ENCODE measurements around the gene UPK2. TPM values are rescaled to one million over a fixed set of nuclear protein-coding genes. Genes with fewer than 3 reads are reported as not detected.
"Not testable (repeated sequence)": the region's sequence is repeated elsewhere in the genome, so short reads cannot be mapped to it uniquely, and the experiment has no call there.

The UPK2 gene
- total RNA-seq, 1 experiment from 2014 or later = not detected

DNA sequence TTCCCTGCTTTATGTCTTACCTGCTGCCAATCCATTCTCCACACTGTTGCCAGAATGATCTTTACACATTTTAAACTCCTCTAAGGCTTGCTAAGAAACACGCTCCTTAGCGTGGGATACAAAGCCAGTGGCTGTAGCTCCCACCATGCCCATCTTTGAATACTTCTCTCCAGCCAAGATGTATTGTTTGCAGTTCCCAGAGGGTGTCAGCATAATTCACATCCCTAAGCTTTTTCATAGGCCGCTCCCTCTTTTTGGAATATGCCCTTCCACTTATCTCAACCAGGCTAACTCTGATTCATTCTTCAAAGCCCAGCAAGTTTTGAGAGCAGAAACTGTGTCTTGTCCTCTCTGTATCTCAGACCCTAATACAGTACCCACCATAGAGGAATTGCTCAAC, 8.1 kb upstream of the UPK2 start:
- no peaks in the 10 kb centered on the region for H3K9me3 ChIP-seq (ENCODE audit: low read length)
- H3K4me1 ChIP-seq (ENCODE audit: low read length) = no peaks in the 10 kb centered on the region
- H3K27me3 ChIP-seq (ENCODE audit: low read length) = no peaks in the 10 kb centered on the region
- H3K9ac ChIP-seq (ENCODE audit: low read length) = no peak overlapping the region
- H2AFZ ChIP-seq (ENCODE audit: low read length) = no peak overlapping the region
- H4K20me1 ChIP-seq (ENCODE audit: insufficient read depth, low read depth, low read length) = no peaks in the 10 kb centered on the region
- H3K9me2 ChIP-seq (replicated peaks; ENCODE audit: insufficient read depth, low read length) = no peaks in the 10 kb centered on the region
- H3K79me2 ChIP-seq (ENCODE audit: low read length) = no peaks in the 10 kb centered on the region
- no peak overlapping the region for H3K4me3 ChIP-seq (ENCODE audit: low read length)
- H3K27ac ChIP-seq (ENCODE audit: low read length) = no peak overlapping the region
- no peak overlapping the region for H3K4me2 ChIP-seq (ENCODE audit: low read depth, low read length, poor library complexity, severe bottlenecking)
- H3K36me3 ChIP-seq (ENCODE audit: insufficient read depth, low read length) = no peaks in the 10 kb centered on the region
- DNase-seq = no peak

DNA sequence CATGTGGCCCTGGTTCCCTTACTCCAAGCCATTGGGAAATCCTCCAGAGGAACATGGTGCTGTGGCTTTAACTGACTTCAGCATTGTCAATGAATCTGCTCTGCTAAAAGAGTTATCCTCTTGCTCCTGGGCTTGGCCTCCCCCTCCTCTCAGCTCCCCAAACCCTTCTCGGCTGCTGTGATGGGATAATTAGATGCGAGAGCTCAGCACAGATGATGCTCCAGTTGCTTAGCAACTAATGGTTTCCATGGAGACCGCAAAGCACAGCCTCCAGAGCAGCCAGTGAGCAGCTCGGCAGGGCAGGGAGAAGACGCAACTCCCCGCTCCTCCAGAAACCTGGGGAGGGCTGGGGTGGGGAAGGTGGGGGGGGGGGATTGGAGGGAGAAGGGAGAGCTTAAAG, 2.8 kb upstream of the UPK2 start:
- Histone ChIP-seq H3K27me3 (ENCODE audit: low read length) (no peaks in the 10 kb centered on the region), H3K9ac (ENCODE audit: low read length) (no peak overlapping the region), H3K9me2 (replicated peaks; ENCODE audit: insufficient read depth, low read length) (no peaks in the 10 kb centered on the region), H3K79me2 (ENCODE audit: low read length) (no peaks in the 10 kb centered on the region), H4K20me1 (ENCODE audit: insufficient read depth, low read depth, low read length) (no peaks in the 10 kb centered on the region), H3K36me3 (ENCODE audit: insufficient read depth, low read length) (no peaks in the 10 kb centered on the region), H2AFZ (ENCODE audit: low read length) (no peak overlapping the region), H3K4me1 (ENCODE audit: low read length) (no peaks in the 10 kb centered on the region), H3K4me3 (ENCODE audit: low read length) (no peak overlapping the region), H3K27ac (ENCODE audit: low read length) (no peak overlapping the region), H3K9me3 (ENCODE audit: low read length) (no peaks in the 10 kb centered on the region), H3K4me2 (ENCODE audit: low read depth, low read length, poor library complexity, severe bottlenecking) (no peak overlapping the region)
- DNase-seq = peak; percentile 68

DNA sequence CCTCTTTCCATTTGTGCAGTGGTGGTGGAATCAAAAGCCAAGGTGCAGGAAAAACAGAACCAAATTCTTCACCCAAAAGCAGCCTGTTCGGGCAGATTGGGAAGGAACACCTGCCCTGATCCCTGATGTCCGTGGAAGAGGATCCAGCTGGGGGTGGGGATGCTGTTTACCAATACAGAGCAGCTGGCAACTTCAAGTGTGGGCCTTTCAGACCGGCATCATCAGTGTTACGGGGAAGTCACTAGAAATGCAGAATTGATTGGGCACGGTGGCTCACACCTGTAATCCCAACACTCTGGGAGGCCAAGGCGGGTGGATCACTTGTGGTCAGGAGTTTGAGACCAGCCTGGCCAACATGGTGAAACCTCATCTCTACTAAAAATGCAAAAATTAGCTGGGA, 2.1 kb upstream of the UPK2 start:
- not testable (repeated sequence) for H3K79me2 ChIP-seq (ENCODE audit: low read length); H3K27me3 ChIP-seq (ENCODE audit: low read length); H3K4me2 ChIP-seq (ENCODE audit: low read depth, low read length, poor library complexity, severe bottlenecking); DNase-seq; H3K9me3 ChIP-seq (ENCODE audit: low read length); H4K20me1 ChIP-seq (ENCODE audit: insufficient read depth, low read depth, low read length); H3K9ac ChIP-seq (ENCODE audit: low read length); H3K9me2 ChIP-seq (replicated peaks; ENCODE audit: insufficient read depth, low read length); H2AFZ ChIP-seq (ENCODE audit: low read length); H3K4me3 ChIP-seq (ENCODE audit: low read length); H3K36me3 ChIP-seq (ENCODE audit: insufficient read depth, low read length); H3K27ac ChIP-seq (ENCODE audit: low read length); H3K4me1 ChIP-seq (ENCODE audit: low read length)

DNA sequence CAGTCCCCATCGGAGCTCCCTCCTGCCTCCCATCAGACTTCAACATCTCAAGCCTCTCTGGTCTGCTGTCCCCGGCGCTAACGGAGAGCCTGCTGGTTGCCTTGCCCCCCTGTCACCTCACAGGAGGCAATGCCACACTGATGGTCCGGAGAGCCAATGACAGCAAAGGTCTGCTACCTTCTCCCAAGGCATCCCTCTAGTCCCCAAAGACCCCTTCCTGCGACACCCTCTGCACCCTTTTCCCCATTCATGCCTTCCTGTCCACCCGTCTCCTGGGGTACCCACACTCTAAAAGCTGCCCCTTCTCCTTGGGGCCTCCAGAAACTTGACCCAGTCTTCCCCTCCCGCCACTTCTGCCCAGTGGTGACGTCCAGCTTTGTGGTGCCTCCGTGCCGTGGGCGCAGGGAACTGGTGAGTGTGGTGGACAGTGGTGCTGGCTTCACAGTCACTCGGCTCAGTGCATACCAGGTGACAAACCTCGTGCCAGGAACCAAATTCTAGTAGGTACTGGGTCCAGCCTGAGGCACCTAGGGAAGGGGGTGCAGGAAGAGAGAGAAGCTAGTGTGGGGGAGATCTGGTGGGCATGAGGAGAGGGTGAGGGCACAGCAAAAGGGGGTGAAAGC, 860 bp downstream of the UPK2 start:
- no peaks in the 10 kb centered on the region for H3K79me2 ChIP-seq (ENCODE audit: low read length)
- H3K4me3 ChIP-seq (ENCODE audit: low read length) = no peak overlapping the region
- no peaks in the 10 kb centered on the region for H4K20me1 ChIP-seq (ENCODE audit: insufficient read depth, low read depth, low read length)
- no peaks in the 10 kb centered on the region for H3K36me3 ChIP-seq (ENCODE audit: insufficient read depth, low read length)
- H3K4me2 ChIP-seq (ENCODE audit: low read depth, low read length, poor library complexity, severe bottlenecking) = no peak overlapping the region
- H3K27ac ChIP-seq (ENCODE audit: low read length) = no peak overlapping the region
- no peaks in the 10 kb centered on the region for H3K9me3 ChIP-seq (ENCODE audit: low read length)
- DNase-seq = no peak
- H3K9me2 ChIP-seq (replicated peaks; ENCODE audit: insufficient read depth, low read length) = no peaks in the 10 kb centered on the region
- no peak overlapping the region for H2AFZ ChIP-seq (ENCODE audit: low read length)
- H3K9ac ChIP-seq (ENCODE audit: low read length) = no peak overlapping the region
- no peaks in the 10 kb centered on the region for H3K27me3 ChIP-seq (ENCODE audit: low read length)
- H3K4me1 ChIP-seq (ENCODE audit: low read length) = no peaks in the 10 kb centered on the region

DNA sequence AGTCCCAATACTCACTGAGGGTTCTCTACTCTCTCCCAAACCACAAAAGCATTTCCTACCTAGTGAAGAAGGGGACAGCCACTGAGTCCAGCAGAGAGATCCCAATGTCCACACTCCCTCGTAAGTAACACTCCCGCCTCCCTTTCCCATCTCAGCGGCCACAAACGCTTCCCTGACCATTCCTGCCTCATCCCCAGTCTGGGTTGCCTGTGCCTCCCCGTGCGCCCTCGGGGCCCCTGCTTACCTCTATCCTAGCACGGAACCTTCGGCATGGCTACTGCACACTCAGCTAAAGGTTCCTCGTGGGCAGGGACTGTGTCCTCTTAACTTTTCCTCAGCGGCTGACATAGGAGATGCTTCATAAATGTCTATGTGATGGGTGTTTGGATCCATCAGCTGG, 1.5 kb downstream of the UPK2 start:
- no peak for DNase-seq
- Histone ChIP-seq H3K4me2 (ENCODE audit: low read depth, low read length, poor library complexity, severe bottlenecking) (no peak overlapping the region), H2AFZ (ENCODE audit: low read length) (no peak overlapping the region), H3K9me3 (ENCODE audit: low read length) (no peaks in the 10 kb centered on the region), H3K27ac (ENCODE audit: low read length) (no peak overlapping the region), H3K4me1 (ENCODE audit: low read length) (no peaks in the 10 kb centered on the region), H3K79me2 (ENCODE audit: low read length) (no peaks in the 10 kb centered on the region), H4K20me1 (ENCODE audit: insufficient read depth, low read depth, low read length) (no peaks in the 10 kb centered on the region), H3K9ac (ENCODE audit: low read length) (no peak overlapping the region), H3K36me3 (ENCODE audit: insufficient read depth, low read length) (no peaks in the 10 kb centered on the region), H3K27me3 (ENCODE audit: low read length) (no peaks in the 10 kb centered on the region), H3K9me2 (replicated peaks; ENCODE audit: insufficient read depth, low read length) (no peaks in the 10 kb centered on the region), H3K4me3 (ENCODE audit: low read length) (no peak overlapping the region)

DNA sequence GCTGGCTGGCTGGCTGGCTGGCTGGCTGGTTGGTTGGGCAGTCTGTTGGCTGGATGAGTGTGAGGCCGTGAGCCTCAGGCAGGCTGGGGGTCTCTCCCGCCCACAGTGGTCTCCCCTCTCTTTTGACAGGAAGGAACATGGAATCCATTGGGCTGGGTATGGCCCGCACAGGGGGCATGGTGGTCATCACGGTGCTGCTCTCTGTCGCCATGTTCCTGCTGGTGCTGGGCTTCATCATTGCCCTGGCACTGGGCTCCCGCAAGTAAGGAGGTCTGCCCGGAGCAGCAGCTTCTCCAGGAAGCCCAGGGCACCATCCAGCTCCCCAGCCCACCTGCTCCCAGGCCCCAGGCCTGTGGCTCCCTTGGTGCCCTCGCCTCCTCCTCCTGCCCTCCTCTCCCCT, 1.9 kb downstream of the UPK2 start:
- Histone ChIP-seq H2AFZ (ENCODE audit: low read length) (no peak overlapping the region), H3K4me1 (ENCODE audit: low read length) (no peaks in the 10 kb centered on the region), H3K9me3 (ENCODE audit: low read length) (no peaks in the 10 kb centered on the region), H3K9ac (ENCODE audit: low read length) (no peak overlapping the region), H3K79me2 (ENCODE audit: low read length) (no peaks in the 10 kb centered on the region), H4K20me1 (ENCODE audit: insufficient read depth, low read depth, low read length) (no peaks in the 10 kb centered on the region), H3K4me2 (ENCODE audit: low read depth, low read length, poor library complexity, severe bottlenecking) (no peak overlapping the region), H3K36me3 (ENCODE audit: insufficient read depth, low read length) (no peaks in the 10 kb centered on the region), H3K27me3 (ENCODE audit: low read length) (no peaks in the 10 kb centered on the region), H3K9me2 (replicated peaks; ENCODE audit: insufficient read depth, low read length) (no peaks in the 10 kb centered on the region), H3K27ac (ENCODE audit: low read length) (no peak overlapping the region), H3K4me3 (ENCODE audit: low read length) (no peak overlapping the region)
- no peak for DNase-seq

DNA sequence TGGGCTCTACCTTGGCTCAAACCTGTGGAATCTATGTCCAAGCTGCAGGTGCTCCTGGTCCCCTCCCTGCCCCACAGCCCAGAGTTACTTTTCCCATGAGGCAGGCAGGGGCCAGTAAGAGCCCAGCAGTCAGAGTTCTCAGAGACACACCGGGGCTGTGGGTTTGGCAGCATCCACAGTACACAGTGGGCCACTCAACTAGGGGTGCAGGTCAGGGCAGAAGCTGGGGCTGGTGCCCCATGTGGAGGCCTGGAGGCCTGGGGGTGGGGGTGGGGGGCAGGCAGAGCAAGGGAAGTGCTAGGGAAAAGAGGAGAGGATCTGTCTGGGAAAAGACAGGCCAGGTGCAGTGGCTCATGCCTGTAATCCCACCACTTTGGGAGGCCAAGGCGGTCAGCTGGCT, 2.5 kb downstream of the UPK2 start:
- Histone ChIP-seq H3K36me3 (ENCODE audit: insufficient read depth, low read length) (no peaks in the 10 kb centered on the region), H3K4me2 (ENCODE audit: low read depth, low read length, poor library complexity, severe bottlenecking) (no peak overlapping the region), H3K9ac (ENCODE audit: low read length) (no peak overlapping the region), H3K9me2 (replicated peaks; ENCODE audit: insufficient read depth, low read length) (no peaks in the 10 kb centered on the region), H3K27ac (ENCODE audit: low read length) (no peak overlapping the region), H3K4me1 (ENCODE audit: low read length) (no peaks in the 10 kb centered on the region), H4K20me1 (ENCODE audit: insufficient read depth, low read depth, low read length) (no peaks in the 10 kb centered on the region), H3K79me2 (ENCODE audit: low read length) (no peaks in the 10 kb centered on the region), H3K9me3 (ENCODE audit: low read length) (no peaks in the 10 kb centered on the region), H3K4me3 (ENCODE audit: low read length) (no peak overlapping the region), H2AFZ (ENCODE audit: low read length) (no peak overlapping the region), H3K27me3 (ENCODE audit: low read length) (no peaks in the 10 kb centered on the region)
- DNase-seq = no peak

DNA sequence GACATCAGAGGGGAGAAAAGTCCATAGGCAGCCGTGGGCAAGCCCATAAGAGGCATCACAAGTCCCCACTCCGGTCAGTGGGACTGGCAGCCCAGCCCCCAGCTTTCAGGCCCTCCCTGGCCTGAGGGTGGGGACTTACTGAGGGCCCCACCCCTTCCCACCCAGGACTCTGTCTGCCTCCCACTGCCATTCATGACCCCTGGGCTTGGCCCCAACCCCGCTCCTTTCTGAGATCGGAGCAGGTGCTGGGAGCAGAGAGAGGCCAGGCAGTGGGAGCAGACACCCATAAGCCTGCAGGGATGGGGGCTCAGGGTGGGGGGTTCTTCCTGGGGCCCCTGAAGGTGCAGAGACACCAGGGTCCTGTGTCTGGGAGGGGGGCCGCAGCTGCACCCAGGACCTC, 5.1 kb downstream of the UPK2 start:
- Histone ChIP-seq H3K27ac (ENCODE audit: low read length) (no peak overlapping the region), H3K9ac (ENCODE audit: low read length) (no peak overlapping the region), H3K27me3 (ENCODE audit: low read length) (no peaks in the 10 kb centered on the region), H4K20me1 (ENCODE audit: insufficient read depth, low read depth, low read length) (no peaks in the 10 kb centered on the region), H3K9me2 (replicated peaks; ENCODE audit: insufficient read depth, low read length) (no peaks in the 10 kb centered on the region), H2AFZ (ENCODE audit: low read length) (no peak overlapping the region), H3K9me3 (ENCODE audit: low read length) (no peaks in the 10 kb centered on the region), H3K4me2 (ENCODE audit: low read depth, low read length, poor library complexity, severe bottlenecking) (no peak overlapping the region), H3K4me3 (ENCODE audit: low read length) (no peak overlapping the region), H3K79me2 (ENCODE audit: low read length) (no peaks in the 10 kb centered on the region), H3K4me1 (ENCODE audit: low read length) (no peaks in the 10 kb centered on the region), H3K36me3 (ENCODE audit: insufficient read depth, low read length) (no peaks in the 10 kb centered on the region)
- DNase-seq = no peak

DNA sequence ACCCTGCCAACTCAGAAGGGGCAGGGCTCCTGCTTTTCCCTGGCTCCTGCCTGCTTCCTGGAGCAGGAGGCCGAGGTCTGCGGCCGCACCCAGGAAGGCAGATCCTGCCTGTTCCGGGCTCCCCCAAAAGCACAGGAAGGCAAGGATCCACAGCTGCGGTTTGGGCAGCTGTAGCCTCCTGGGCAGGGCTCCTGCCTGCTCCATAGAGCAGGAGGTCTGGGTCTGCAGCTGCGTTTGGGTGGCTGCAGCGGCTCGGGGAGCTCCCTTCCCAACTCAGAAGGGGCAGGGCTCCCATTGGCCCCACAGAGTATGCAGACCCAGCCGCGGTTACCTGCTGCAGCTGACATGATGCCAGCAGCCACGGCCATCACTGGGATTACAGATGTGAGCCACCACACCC, 5.5 kb downstream of the UPK2 start:
- no peak for DNase-seq
- Histone ChIP-seq H3K79me2 (ENCODE audit: low read length) (no peaks in the 10 kb centered on the region), H3K4me1 (ENCODE audit: low read length) (no peaks in the 10 kb centered on the region), H3K9ac (ENCODE audit: low read length) (no peak overlapping the region), H3K9me3 (ENCODE audit: low read length) (no peaks in the 10 kb centered on the region), H3K27me3 (ENCODE audit: low read length) (no peaks in the 10 kb centered on the region), H3K4me2 (ENCODE audit: low read depth, low read length, poor library complexity, severe bottlenecking) (no peak overlapping the region), H3K9me2 (replicated peaks; ENCODE audit: insufficient read depth, low read length) (no peaks in the 10 kb centered on the region), H2AFZ (ENCODE audit: low read length) (no peak overlapping the region), H3K36me3 (ENCODE audit: insufficient read depth, low read length) (no peaks in the 10 kb centered on the region), H3K4me3 (ENCODE audit: low read length) (no peak overlapping the region), H3K27ac (ENCODE audit: low read length) (no peak overlapping the region), H4K20me1 (ENCODE audit: insufficient read depth, low read depth, low read length) (no peaks in the 10 kb centered on the region)

Data from Karpas-422 (cell line).